Vagina (tissue), 2 donors: ENCODE results near the gene SOCS3.

Source experiments
- CTCF ChIP-seq, 3 experiments: fragments of 450-650 bp in 2 of 3; fragments of 200-600 bp in 1 of 3; sonication (generic) in 1 of 3; IDR thresholded peaks; one replicate each; pipeline ENCODE4 v1.5.1; 2017 to 2019; ENCODE audit warnings: antibody characterized with exemption in 3 of 3, mild to moderate bottlenecking in 2 of 3, moderate library complexity in 2 of 3
- POLR2A ChIP-seq, 2 donors: fragments of 450-650 bp; IDR thresholded peaks; one replicate each; pipeline ENCODE4 v1.6.1; 2017; ENCODE audit warnings: antibody characterized with exemption in 2 of 2, mild to moderate bottlenecking in 2 of 2, moderate library complexity in 2 of 2
- POLR2AphosphoS5 ChIP-seq, 2 donors: sonication (generic); formaldehyde crosslinking; IDR thresholded peaks; one replicate each; pipeline ENCODE4 v1.9.0; 2017; ENCODE audit warnings: antibody characterized with exemption in 2 of 2, mild to moderate bottlenecking in 2 of 2, low read depth in 1 of 2; ENCODE audit not compliant: insufficient read depth in 1 of 2

GRCh38 chr17:78359321-78359996 is 418 bp downstream of the SOCS3 start:
- TF ChIP-seq CTCF (IDR thresholded peaks at IDR 0.05) (no peak), POLR2A (IDR thresholded peaks at IDR 0.05) (no peak), POLR2AphosphoS5 (IDR thresholded peaks at IDR 0.05; ENCODE audit: insufficient read depth in 1 of 2, low read depth in 1 of 2) (no peak)
